PC-3 (cell line): ENCODE measurements around the gene NLGN4X. TPM values are rescaled to one million over a fixed set of nuclear protein-coding genes. Genes with fewer than 3 reads are reported as not detected.

Source experiments
- ATAC-seq: fragments of 200-7000 bp; cut with Tn5 transposase; 2 replicates; pipeline ENCODE4 v1.9.1; 2020; ENCODE audit warnings: mild to moderate bottlenecking, moderate library complexity
- BruUV-seq: library from RNA; stranded (reverse); fragments of 400-500 nt; replicated peaks from 2 replicates; lab custom pipeline; 2021; lab: Mats Ljungman, UMichigan
- CTCF ChIA-PET: fragments of 300-600 bp; sonication (Branson Sonifier 250); formaldehyde crosslinking; loops from one replicate; lab custom pipeline; 2022; ENCODE audit warnings: antibody characterized with exemption; lab: Charles Lee
- POLR2A ChIA-PET: fragments of 300-600 bp; sonication (Branson Sonifier 250); formaldehyde crosslinking; loops from one replicate; lab custom pipeline; 2022; ENCODE audit warnings: antibody characterized with exemption; ENCODE audit not compliant: unreplicated experiment; lab: Charles Lee
- DNase-seq: peaks from one replicate; pipeline ENCODE4 v3.0.0-alpha.2; 2015
- H2AFZ ChIP-seq: fragments of 300-600 bp; sonication (generic); 2 replicates; pipeline ENCODE4 v1.6.0; 2016; ENCODE audit warnings: antibody characterized with exemption, low read length
- H3F3A ChIP-seq: fragments of 300-600 bp; sonication (generic); one replicate; pipeline ENCODE4 v1.6.0; 2017; ENCODE audit warnings: antibody characterized with exemption, low read length, control low read depth, mild to moderate bottlenecking; ENCODE audit not compliant: unreplicated experiment
- H3K27ac ChIP-seq: fragments of 300-600 bp; sonication (generic); 2 replicates; pipeline ENCODE4 v1.5.1; 2016; ENCODE audit warnings: mild to moderate bottlenecking, low read length
- H3K27me3 ChIP-seq: fragments of 300-600 bp; sonication (generic); 2 replicates; pipeline ENCODE4 v1.6.1; 2016; ENCODE audit warnings: low read length, mixed read lengths
- H3K36me3 ChIP-seq: fragments of 300-600 bp; sonication (generic); 2 replicates; pipeline ENCODE4 v1.6.1; 2016; ENCODE audit warnings: low read depth, mixed run types, low read length, mixed read lengths
- H3K4me1 ChIP-seq: fragments of 300-600 bp; sonication (generic); 2 replicates; pipeline ENCODE4 v1.5.1; 2016; ENCODE audit warnings: low read length; ENCODE audit not compliant: insufficient read depth
- H3K4me2 ChIP-seq: fragments of 300-600 bp; sonication (generic); 2 replicates; pipeline ENCODE4 v1.6.0; 2016; ENCODE audit warnings: low read length
- H3K4me3 ChIP-seq: fragments of 300-600 bp; sonication (generic); 2 replicates; pipeline ENCODE4 v1.5.1; 2016; ENCODE audit warnings: mild to moderate bottlenecking, low read length, mixed read lengths
- H3K79me2 ChIP-seq: fragments of 300-600 bp; sonication (generic); 2 replicates; pipeline ENCODE4 v1.6.1; 2017; ENCODE audit warnings: low read length, mixed read lengths
- H3K9ac ChIP-seq: fragments of 300-600 bp; sonication (generic); 2 replicates; pipeline ENCODE4 v1.6.0; 2016; ENCODE audit warnings: mild to moderate bottlenecking, low read length
- H3K9me2 ChIP-seq: fragments of 300-600 bp; sonication (generic); replicated peaks from 2 replicates; pipeline ENCODE4 v1.6.1; 2016; ENCODE audit warnings: mixed run types, low read length, mixed read lengths
- H3K9me3 ChIP-seq: fragments of 300-600 bp; sonication (generic); 2 replicates; pipeline ENCODE4 v1.6.1; 2016; ENCODE audit warnings: low read length, mixed read lengths
- H4K20me1 ChIP-seq: fragments of 300-600 bp; sonication (generic); 2 replicates; pipeline ENCODE4 v1.6.1; 2016; ENCODE audit warnings: low read length, mixed read lengths
- CTCF ChIP-seq: fragments of 300-600 bp; sonication (generic); conservative IDR thresholded peaks from 2 replicates; pipeline ENCODE4 v1.5.1; 2017; ENCODE audit warnings: antibody characterized with exemption, low read depth, mild to moderate bottlenecking, low read length
- EZH2 ChIP-seq: fragments of 300-600 bp; sonication (generic); IDR thresholded peaks from one replicate; pipeline ENCODE4 v1.6.1; 2017; ENCODE audit warnings: antibody characterized with exemption, mild to moderate bottlenecking, low read length; ENCODE audit not compliant: unreplicated experiment
- EZH2phosphoT487 ChIP-seq: fragments of 300-600 bp; sonication (generic); IDR thresholded peaks from 2 replicates; pipeline ENCODE4 v1.6.1; 2018; ENCODE audit warnings: mild to moderate bottlenecking, antibody characterized with exemption, low read length, borderline replicate concordance
- intact Hi-C: fragments of 100-400 bp; cut with micrococcal nuclease; formaldehyde crosslinking; loops from 2 replicates; pipeline ENCODE4 v1.9.0; 2023
- total RNA-seq: library from RNA; depleted of rRNA; stranded (reverse); fragments of >200 nt; gene quantifications from 2 replicates; pipeline ENCODE4 v1.2.3, GENCODE V29; 2014

NLGN4X gene
- total RNA-seq, 1 experiment from 2014 or later = not detected

- Histone ChIP-seq H3K4me2 (no peak overlapping the region), H3K27ac (no peak overlapping the region), H3K9me3 (no peaks in the 10 kb centered on the region), H3K36me3 (no peaks in the 10 kb centered on the region), H2AFZ (no peak overlapping the region), H3K4me3 (no peak overlapping the region), H4K20me1 (no peaks in the 10 kb centered on the region), H3K9me2 (no peaks in the 10 kb centered on the region), H3K9ac (no peak overlapping the region), H3K27me3 (no peaks in the 10 kb centered on the region), H3K79me2 (no peaks in the 10 kb centered on the region), H3F3A (no peaks in the 10 kb centered on the region), H3K4me1 (no peaks in the 10 kb centered on the region)
- TF ChIP-seq CTCF = no peak
- no peak for TF ChIP-seq EZH2phosphoT487
- no peak for TF ChIP-seq EZH2
- intact Hi-C loops = no loop called here
- CTCF ChIA-PET = no interaction called here
- ATAC-seq (no peak), DNase-seq (no peak)
- POLR2A ChIA-PET = no interaction called here
- no TSS peak for BruUV-seq
Measured at GRCh38 chrX:5957506-5957905, 271.2 kb downstream of the NLGN4X start.

- Histone ChIP-seq H3K4me1 (no peaks in the 10 kb centered on the region), H3K9me2 (no peaks in the 10 kb centered on the region), H3K4me3 (no peak overlapping the region), H2AFZ (no peak overlapping the region), H3K27me3 (no peaks in the 10 kb centered on the region), H3K9ac (no peak overlapping the region), H4K20me1 (no peaks in the 10 kb centered on the region), H3K9me3 (no peaks in the 10 kb centered on the region), H3F3A (no peaks in the 10 kb centered on the region), H3K36me3 (no peaks in the 10 kb centered on the region), H3K79me2 (no peaks in the 10 kb centered on the region), H3K4me2 (no peak overlapping the region), H3K27ac (no peak overlapping the region)
- TF ChIP-seq EZH2 (no peak), CTCF (no peak), EZH2phosphoT487 (no peak)
- ChIA-PET CTCF (no interaction called here), POLR2A (no interaction called here)
- DNase-seq (no peak), ATAC-seq (no peak)
- intact Hi-C loops = no loop called here
- no TSS peak for BruUV-seq
Measured at GRCh38 chrX:5936438-5936837, 292.2 kb downstream of the NLGN4X start.

GRCh38 chrX:5928224-5928623 lies 300.4 kb downstream of the NLGN4X start:
- intact Hi-C loops = no loop called here
- ATAC-seq = no peak
- CTCF ChIA-PET = no interaction called here
- TF ChIP-seq CTCF (no peak), EZH2 (no peak), EZH2phosphoT487 (no peak)
- no peaks in the 10 kb centered on the region for H3K79me2 ChIP-seq
- no peaks in the 10 kb centered on the region for H3K36me3 ChIP-seq
- H3K9me2 ChIP-seq = no peaks in the 10 kb centered on the region
- no peaks in the 10 kb centered on the region for H3K9me3 ChIP-seq
- H2AFZ ChIP-seq = no peak overlapping the region
- H3K27me3 ChIP-seq = no peaks in the 10 kb centered on the region
- H3K4me2 ChIP-seq = no peak overlapping the region
- no peak overlapping the region for H3K27ac ChIP-seq
- H3F3A ChIP-seq = no peaks in the 10 kb centered on the region
- no peaks in the 10 kb centered on the region for H3K4me1 ChIP-seq
- POLR2A ChIA-PET = no interaction called here
- no peak overlapping the region for H3K9ac ChIP-seq
- no peaks in the 10 kb centered on the region for H4K20me1 ChIP-seq
- no peak overlapping the region for H3K4me3 ChIP-seq
- BruUV-seq = no TSS peak
- no peak for DNase-seq
